ENCODE results near the gene KCNN2. TPM values are rescaled to one million over a fixed set of nuclear protein-coding genes. Genes with fewer than 3 reads are reported as not detected.

The KCNN2 gene
- total RNA-seq, 1 experiment from 2014 or later = not detected

- H3K9ac ChIP-seq (ENCODE audit: low read length) = no peak overlapping the region
- H3K79me2 ChIP-seq (ENCODE audit: insufficient read depth, low read length) = no peaks in the 10 kb centered on the region
- ChIA-PET POLR2A (no interaction called here), CTCF (no interaction called here), RAD21 (ENCODE audit: low non-redundant PET in 1 of 2, low total read pairs in 2 of 2, uncharacterized antibody in 2 of 2, unreplicated experiment in 2 of 2) (no interaction called here)
- H3K27me3 ChIP-seq (ENCODE audit: insufficient read depth, low read length) = peaks cover 23% of the 10 kb centered on the region; the same call in 1 of the 2 replicates
- no peaks in the 10 kb centered on the region for H3K36me3 ChIP-seq (ENCODE audit: control insufficient read depth in 1 of 2, insufficient read depth in 2 of 2, low read length in 2 of 2)
- no peak overlapping the region for H2AFZ ChIP-seq (ENCODE audit: low read depth, low read length, poor library complexity, severe bottlenecking)
- no peak overlapping the region for H3K4me2 ChIP-seq (ENCODE audit: low read length)
- BruUV-seq (replicated peaks) = no TSS peak
- no peak overlapping the region for H3K27ac ChIP-seq (ENCODE audit: low read depth, low read length)
- intact Hi-C loops (cut with micrococcal nuclease) = no loop called here
- ATAC-seq = no peak
- TF ChIP-seq EZH2phosphoT487 (IDR thresholded peaks at IDR 0.05; ENCODE audit: borderline replicate concordance) (no peak), TCF7L2 (IDR thresholded peaks at IDR 0.05; ENCODE audit: borderline replicate concordance, extremely low read depth, insufficient read depth, insufficient read length) (no peak), FOSL1 (IDR thresholded peaks at IDR 0.05; ENCODE audit: low read depth) (no peak), SRF (IDR thresholded peaks at IDR 0.05; ENCODE audit: low read depth) (no peak), JUND (IDR thresholded peaks at IDR 0.05) (no peak), ZFX (IDR thresholded peaks at IDR 0.05) (no peak), CTCF (IDR thresholded peaks at IDR 0.05 in 2 of 3, conservative IDR thresholded peaks at IDR 0.05 in 1 of 3; ENCODE audit: borderline replicate concordance in 1 of 3, insufficient read depth in 1 of 3, low read depth in 2 of 3, low read length in 2 of 3) (no peak), ZNF274 (IDR thresholded peaks at IDR 0.05; ENCODE audit: low read depth, low read length) (no peak), POLR2A (IDR thresholded peaks at IDR 0.05; ENCODE audit: borderline replicate concordance, extremely low read depth, insufficient read depth, insufficient read length) (no peak), SIN3A (IDR thresholded peaks at IDR 0.05; ENCODE audit: low read depth) (no peak), POLR2AphosphoS5 (IDR thresholded peaks at IDR 0.05; ENCODE audit: low read depth, low read length) (no peak), ATF3 (IDR thresholded peaks at IDR 0.05) (no peak), SP1 (IDR thresholded peaks at IDR 0.05; ENCODE audit: low read depth) (no peak), RAD21 (IDR thresholded peaks at IDR 0.05; ENCODE audit: low read depth) (no peak), CBX3 (IDR thresholded peaks at IDR 0.05; ENCODE audit: low read depth) (no peak), EGR1 (IDR thresholded peaks at IDR 0.05; ENCODE audit: low read depth) (no peak)
- no peaks in the 10 kb centered on the region for H3K9me2 ChIP-seq (ENCODE audit: insufficient read depth)
- no peaks in the 10 kb centered on the region for H3K9me3 ChIP-seq (ENCODE audit: control insufficient read depth in 1 of 2, insufficient read depth in 1 of 2, low read depth in 1 of 2, low read length in 2 of 2)
- H3K4me3 ChIP-seq (replicated peaks in 1 of 2; ENCODE audit: low read depth in 1 of 2, low read length in 2 of 2) = no peak overlapping the region
- no peak for DNase-seq (ENCODE audit: low read depth, low spot score)
- H3K4me1 ChIP-seq (ENCODE audit: control insufficient read depth in 1 of 2, insufficient read depth in 2 of 2, low read length in 2 of 2) = no peaks in the 10 kb centered on the region
- no peaks in the 10 kb centered on the region for H4K20me1 ChIP-seq (ENCODE audit: insufficient read depth)
Measured at GRCh38 chr5:114317751-114318150, 44.1 kb upstream of the KCNN2 start.
